Measurements from ENCODE around the gene RIBC1.
A peak's percentile ranks its signal among the peaks of the same experiment; 100 is the strongest.

Gene RIBC1

DNA sequence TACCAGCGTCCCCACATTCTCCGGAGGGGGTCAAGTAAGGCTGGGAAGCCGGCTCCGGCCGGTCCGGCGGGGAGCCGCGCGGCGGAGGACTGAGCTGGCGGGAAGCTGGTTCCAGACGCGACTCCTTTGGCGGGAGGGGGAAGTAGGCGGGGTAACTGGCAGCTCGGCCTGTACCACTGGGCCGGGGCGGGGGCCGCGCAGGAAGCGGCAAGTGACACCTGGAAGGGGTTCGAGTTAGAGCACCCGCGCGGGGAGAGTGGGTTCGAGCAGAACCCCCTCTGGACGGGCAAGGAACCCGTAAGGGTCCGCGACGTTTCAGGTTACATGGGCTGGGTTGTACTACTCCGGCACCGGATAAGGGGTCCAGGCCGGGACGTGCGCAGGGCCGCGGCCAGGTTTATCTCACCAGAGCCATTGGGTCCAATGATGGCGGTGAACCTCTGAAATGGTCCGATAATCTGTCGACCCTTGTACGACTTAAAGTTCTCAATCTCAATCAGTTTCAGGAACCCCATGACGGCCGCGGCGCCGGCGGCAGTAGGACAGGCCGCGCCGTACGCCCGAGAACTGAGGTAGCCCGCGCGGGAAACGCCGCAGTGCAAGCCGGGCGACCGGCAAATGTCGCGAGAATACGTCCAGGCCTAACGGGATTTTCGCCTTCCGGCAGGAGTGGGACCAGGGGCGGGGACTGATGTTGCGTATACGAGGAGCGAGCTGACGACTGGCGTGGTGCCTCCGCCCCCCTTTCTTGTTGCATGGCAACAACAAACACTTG lies 400 bp upstream of the RIBC1 start, which contains the start of gene SMC1A:
SMC1A (minus strand) TSS at position 569 of the 775 bp plus-strand sequence; CDS start at position 515, 54 bp downstream.
- intact Hi-C loops (cut with DNase I; ENCODE audit: low total_unique reads): no loop called here
- Histone ChIP-seq H3K9me3 (no peaks in the 10 kb centered on the region), H3K36me3 (no peaks in the 10 kb centered on the region), H3K4me3 (peak within 1 kb of the TSS; percentile 64 to 69), H3K27ac (peak within 1 kb of the TSS; percentile 89 to 94), H3K27me3 (no peaks in the 10 kb centered on the region), H3K4me1 (peaks cover 0 to 21% (median 12%) of the 10 kb centered on the region in 4 donors)
- TF ChIP-seq, protein P1, sequence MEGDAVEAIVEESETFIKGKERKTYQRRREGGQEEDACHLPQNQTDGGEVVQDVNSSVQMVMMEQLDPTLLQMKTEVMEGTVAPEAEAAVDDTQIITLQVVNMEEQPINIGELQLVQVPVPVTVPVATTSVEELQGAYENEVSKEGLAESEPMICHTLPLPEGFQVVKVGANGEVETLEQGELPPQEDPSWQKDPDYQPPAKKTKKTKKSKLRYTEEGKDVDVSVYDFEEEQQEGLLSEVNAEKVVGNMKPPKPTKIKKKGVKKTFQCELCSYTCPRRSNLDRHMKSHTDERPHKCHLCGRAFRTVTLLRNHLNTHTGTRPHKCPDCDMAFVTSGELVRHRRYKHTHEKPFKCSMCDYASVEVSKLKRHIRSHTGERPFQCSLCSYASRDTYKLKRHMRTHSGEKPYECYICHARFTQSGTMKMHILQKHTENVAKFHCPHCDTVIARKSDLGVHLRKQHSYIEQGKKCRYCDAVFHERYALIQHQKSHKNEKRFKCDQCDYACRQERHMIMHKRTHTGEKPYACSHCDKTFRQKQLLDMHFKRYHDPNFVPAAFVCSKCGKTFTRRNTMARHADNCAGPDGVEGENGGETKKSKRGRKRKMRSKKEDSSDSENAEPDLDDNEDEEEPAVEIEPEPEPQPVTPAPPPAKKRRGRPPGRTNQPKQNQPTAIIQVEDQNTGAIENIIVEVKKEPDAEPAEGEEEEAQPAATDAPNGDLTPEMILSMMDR (IDR thresholded peaks at IDR 0.05): no peak
- peak; percentile 94 to 98 for DNase-seq

DNA sequence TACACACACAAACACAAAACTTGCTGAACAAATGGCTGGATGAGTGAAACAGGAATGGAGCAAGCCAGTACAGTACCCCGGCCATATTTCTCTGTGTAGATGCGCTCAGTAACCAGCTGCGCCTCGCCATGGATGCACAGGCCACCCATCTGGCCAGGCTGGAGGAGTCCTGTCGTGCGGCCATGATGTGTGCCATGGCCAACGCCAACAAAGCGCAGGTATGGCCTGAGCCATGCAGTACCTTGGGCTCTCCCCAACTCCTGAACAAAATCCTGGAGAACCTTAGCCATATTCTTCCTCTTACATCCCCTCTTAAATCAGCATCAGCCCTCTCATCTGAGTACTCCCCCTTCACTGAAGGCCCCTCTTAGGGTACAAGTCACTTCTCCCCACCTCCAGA lies 7.1 kb downstream of the RIBC1 start:
- Histone ChIP-seq H3K4me1 (peaks cover 0 to 5% (median 4%) of the 10 kb centered on the region in 4 donors), H3K27ac (no peak overlapping the region), H3K36me3 (peaks cover 0 to 45% (median 20%) of the 10 kb centered on the region in 3 donors), H3K27me3 (no peaks in the 10 kb centered on the region), H3K9me3 (no peaks in the 10 kb centered on the region), H3K4me3 (no peak overlapping the region)
- TF ChIP-seq, protein P1 (IDR thresholded peaks at IDR 0.05): no peak
- no peak for DNase-seq
- intact Hi-C loops (cut with DNase I; ENCODE audit: low total_unique reads): loop anchor here (10.0 kb wide), 1 partner anchor 205 kb away; the partner anchor contains the start of gene KDM5C

DNA sequence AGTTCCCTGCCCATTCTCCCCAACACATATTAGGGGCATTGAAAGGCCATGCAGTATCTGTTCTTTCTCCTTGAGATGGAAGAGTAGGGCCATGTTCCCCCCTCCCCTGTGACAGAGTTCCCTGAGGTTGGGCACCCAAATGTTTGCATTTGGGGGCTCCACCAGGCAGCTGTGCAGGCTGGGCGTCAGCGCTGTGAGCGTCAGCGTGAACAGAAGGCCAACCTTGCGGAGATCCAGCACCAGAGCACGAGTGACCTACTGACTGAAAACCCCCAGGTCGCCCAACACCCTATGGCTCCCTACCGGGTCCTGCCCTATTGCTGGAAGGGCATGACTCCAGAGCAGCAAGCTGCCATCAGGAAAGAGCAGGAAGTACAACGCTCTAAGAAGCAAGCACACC lies 7.6 kb downstream of the RIBC1 start:
- no peak for DNase-seq
- Histone ChIP-seq H3K4me1 (peaks cover 0 to 5% (median 4%) of the 10 kb centered on the region in 4 donors), H3K27me3 (no peaks in the 10 kb centered on the region), H3K4me3 (no peak overlapping the region), H3K36me3 (peaks cover 0 to 45% (median 20%) of the 10 kb centered on the region in 3 donors), H3K9me3 (no peaks in the 10 kb centered on the region), H3K27ac (no peak overlapping the region)
- intact Hi-C loops (cut with DNase I; ENCODE audit: low total_unique reads): loop anchor here (10.0 kb wide), 1 partner anchor 205 kb away; the partner anchor contains the start of gene KDM5C
- TF ChIP-seq, protein P1 (IDR thresholded peaks at IDR 0.05): no peak

DNA sequence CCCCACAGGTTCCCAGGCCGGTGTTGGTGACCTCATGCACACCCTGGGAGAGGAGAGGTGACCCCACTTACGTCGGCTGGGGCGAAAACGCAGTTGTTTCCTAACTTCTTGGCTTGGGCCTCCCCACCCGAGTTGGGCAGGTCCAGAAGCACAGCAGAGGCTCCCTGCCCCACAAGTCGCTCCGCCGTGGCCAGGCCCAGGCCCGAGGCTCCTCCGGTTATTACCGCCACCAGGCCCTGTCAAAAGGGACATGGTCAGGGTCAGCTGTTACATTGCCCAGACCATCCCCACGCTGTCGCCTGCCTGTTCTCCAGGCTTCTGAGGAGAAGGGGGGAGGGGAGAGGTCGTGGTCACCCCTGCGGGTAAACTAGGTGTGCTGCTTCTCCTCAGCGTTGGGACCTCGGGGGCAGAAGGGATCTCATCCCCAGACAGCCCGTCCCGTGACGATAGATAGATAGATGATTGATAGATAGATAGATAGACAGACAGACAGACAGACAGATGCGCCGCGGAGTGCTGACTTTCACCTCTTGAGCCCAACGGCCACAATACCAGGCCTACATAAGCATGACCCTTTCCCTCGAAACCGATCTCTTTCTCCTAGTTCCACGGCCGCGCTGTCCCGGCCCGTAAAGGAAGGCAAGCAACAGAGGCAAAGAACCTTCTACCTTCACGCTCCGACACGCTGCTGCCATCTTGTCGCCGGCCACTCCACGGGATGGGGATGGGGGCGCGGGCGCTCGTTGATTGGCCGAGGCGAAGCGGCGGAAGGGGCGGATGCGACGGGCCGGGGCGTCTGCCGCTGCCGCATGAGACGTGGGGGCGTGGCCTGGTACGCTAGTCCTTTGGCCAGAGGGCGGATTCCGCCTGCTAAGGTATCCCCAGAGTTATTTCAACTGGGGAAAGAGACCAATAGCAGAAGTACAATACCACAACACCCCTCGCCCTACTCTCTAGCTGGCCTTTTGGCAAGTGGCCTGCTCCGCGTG lies 11.3 kb downstream of the RIBC1 start, which contains the start of gene HSD17B10:
HSD17B10 (minus strand) TSS at position 720 of the 989 bp plus-strand sequence; CDS start at position 695, 25 bp downstream.
- TF ChIP-seq, protein P1 (IDR thresholded peaks at IDR 0.05): no peak
- peak within 1 kb of the TSS; percentile 62 to 67 for H3K4me3 ChIP-seq
- H3K36me3 ChIP-seq: peaks cover 0 to 35% (median 20%) of the 10 kb centered on the region in 3 donors
- no peaks in the 10 kb centered on the region for H3K27me3 ChIP-seq
- peak within 1 kb of the TSS; percentile 76 to 84 for H3K27ac ChIP-seq
- H3K4me1 ChIP-seq: peaks cover 0 to 5% (median 4%) of the 10 kb centered on the region in 4 donors
- H3K9me3 ChIP-seq: no peaks in the 10 kb centered on the region
- peak; percentile 89 to 93 for DNase-seq
- intact Hi-C loops (cut with DNase I; ENCODE audit: low total_unique reads): loop anchor here (10.0 kb wide), 1 partner anchor 209 kb away; the partner anchor contains the start of gene KDM5C

DNA sequence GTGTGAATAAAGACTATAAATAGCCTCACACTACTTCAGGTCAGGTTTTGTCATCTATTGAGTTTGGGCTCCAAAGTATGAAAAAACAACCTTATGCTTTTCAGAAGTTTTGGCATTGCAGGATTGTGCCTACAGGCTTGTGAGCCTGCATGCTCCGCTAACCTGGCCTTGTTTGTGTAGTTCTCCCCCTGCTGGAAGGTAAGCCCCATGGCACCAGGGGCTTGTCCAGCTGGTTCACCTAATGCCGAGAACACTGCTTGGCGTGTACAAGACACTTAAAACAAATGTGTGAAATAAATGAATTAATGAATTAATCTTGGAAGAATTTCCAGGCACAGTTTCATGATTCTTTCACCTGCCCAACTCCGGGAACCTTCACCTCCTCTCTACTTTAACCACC lies 13.3 kb downstream of the RIBC1 start:
- TF ChIP-seq, protein P1 (IDR thresholded peaks at IDR 0.05): peak; percentile 58 to 62
- Histone ChIP-seq H3K4me1 (peaks cover 0 to 12% (median 7%) of the 10 kb centered on the region in 4 donors), H3K36me3 (peaks cover 0 to 18% (median 15%) of the 10 kb centered on the region in 3 donors), H3K9me3 (no peaks in the 10 kb centered on the region), H3K4me3 (no peak overlapping the region), H3K27me3 (no peaks in the 10 kb centered on the region), H3K27ac (no peak overlapping the region)
- intact Hi-C loops (cut with DNase I; ENCODE audit: low total_unique reads): loop anchor here (10.0 kb wide), 1 partner anchor 211 kb away; the partner anchor contains the start of gene KDM5C
- no peak for DNase-seq

Data from tibial artery (tissue), 4 donors.